K562 (cell line): ENCODE data around the gene SLC16A10.

ENCODE experiments used
- ATF6 ChIP-seq: sonication (generic); formaldehyde crosslinking; IDR thresholded peaks from 2 replicates; pipeline ENCODE4 v1.4.0; 2020; ENCODE audit warnings: mild to moderate bottlenecking, missing genetic modification reagents
- EP300 ChIP-seq: IDR thresholded peaks from 2 replicates; pipeline ENCODE4 v1.6.1; 2012; ENCODE audit warnings: low read length, improper control_type of control experiment
- ETV5 ChIP-seq: sonication (generic); formaldehyde crosslinking; IDR thresholded peaks from 2 replicates; pipeline ENCODE4 v1.4.0; 2020; ENCODE audit warnings: low read depth, mild to moderate bottlenecking, missing genetic modification reagents
- SREBF2 ChIP-seq: sonication (generic); formaldehyde crosslinking; IDR thresholded peaks from 2 replicates; pipeline ENCODE4 v1.4.0; 2020; ENCODE audit warnings: mild to moderate bottlenecking, missing genetic modification reagents

DNA sequence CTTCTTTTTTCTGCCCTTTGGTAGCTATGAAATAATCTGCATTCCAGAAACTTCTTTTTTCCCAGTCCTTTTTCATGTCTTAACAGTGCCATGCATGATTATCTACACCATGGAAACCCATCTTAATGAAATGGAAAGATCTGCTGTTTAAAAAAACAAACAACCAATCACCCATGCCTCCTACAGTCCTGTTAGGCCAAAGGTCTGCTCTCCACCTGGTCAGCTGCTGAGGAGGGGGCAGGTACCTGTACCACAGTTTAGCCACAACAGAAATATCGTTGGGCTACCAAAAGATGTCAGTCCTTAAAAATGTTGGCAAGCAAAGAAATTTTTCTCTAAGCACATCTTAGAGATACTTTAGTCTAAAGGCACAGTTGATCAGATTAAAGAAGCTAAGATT lies 112.6 kb downstream of the SLC16A10 start:
- TF ChIP-seq EP300, result no peak
- no peak for TF ChIP-seq ETV5
- TF ChIP-seq ATF6 (CRISPR knock-in tag), result no peak
- TF ChIP-seq SREBF2 (CRISPR knock-in tag), result no peak
